Gastroesophageal sphincter (tissue), 4 donors: ENCODE results near the gene GSTM1. TPM values are rescaled to one million over a fixed set of nuclear protein-coding genes. Genes with fewer than 3 reads are reported as not detected.

Experiments used
- ATAC-seq: fragments of 150-250 bp; one replicate; pipeline ENCODE4 v1.9.1; 2016; ENCODE audit warnings: mild to moderate bottlenecking, moderate library complexity
- H3K27ac ChIP-seq, 4 donors: fragments of 200-600 bp; sonication (generic) in 3 of 4; 1 replicate in 3 of 4; 2 replicates in 1 of 4; pipeline ENCODE4 v1.5.1; 2016 to 2019
- H3K27me3 ChIP-seq: fragments of 200-600 bp; sonication (generic); one replicate; pipeline ENCODE4 v1.5.1; 2019
- H3K36me3 ChIP-seq, 2 donors: fragments of 200-600 bp; sonication (generic); one replicate each; pipeline ENCODE4 v1.5.1; 2019; ENCODE audit warnings: control low read depth in 1 of 2
- H3K4me1 ChIP-seq, 3 donors: fragments of 200-600 bp; sonication (generic); 1 replicate in 2 of 3; 2 replicates in 1 of 3; pipeline ENCODE4 v1.5.1; 2016 to 2019; ENCODE audit warnings: control low read depth in 2 of 3
- H3K4me3 ChIP-seq, 2 donors: fragments of 200-600 bp; sonication (generic); one replicate each; pipeline ENCODE4 v1.5.1; 2019; ENCODE audit warnings: mild to moderate bottlenecking in 1 of 2, moderate library complexity in 1 of 2
- H3K9me3 ChIP-seq, 3 donors: fragments of 200-600 bp; sonication (generic); one replicate each; pipeline ENCODE4 v1.5.1; 2017 to 2019; ENCODE audit warnings: control low read depth in 2 of 3
- EP300 ChIP-seq: sonication (generic); formaldehyde crosslinking; IDR thresholded peaks from one replicate; pipeline ENCODE4 v1.6.1; 2017; ENCODE audit warnings: antibody characterized with exemption, mild to moderate bottlenecking
- POLR2A ChIP-seq, 2 donors: fragments of 450-650 bp; IDR thresholded peaks; one replicate each; pipeline ENCODE4 v1.6.1; 2017; ENCODE audit warnings: antibody characterized with exemption in 2 of 2, mild to moderate bottlenecking in 2 of 2, moderate library complexity in 1 of 2
- POLR2AphosphoS5 ChIP-seq: sonication (generic); formaldehyde crosslinking; IDR thresholded peaks from one replicate; pipeline ENCODE4 v1.6.1; 2017; ENCODE audit warnings: antibody characterized with exemption
- WGBS, 2 donors: methylation state at CpG; one replicate each; pipeline ENCODE4 v1.1.5; 2018; ENCODE audit warnings: low coverage in 1 of 2; 5-methylcytosine and 5-hydroxymethylcytosine counted together
- total RNA-seq, 4 donors: library from RNA; depleted of rRNA; stranded (reverse); fragments of >200 nt; gene quantifications; one replicate each; pipeline ENCODE4 v1.1.0, GENCODE V29; 2016
- TF ChIP-seq, protein P1 (sequence below), 4 experiments: fragments of 200-600 bp in 2 of 4; fragments of 450-650 bp in 2 of 4; sonication (generic) in 1 of 4; IDR thresholded peaks; one replicate each; pipeline ENCODE4 v1.5.1; 2017 to 2019; ENCODE audit warnings: antibody characterized with exemption in 4 of 4, mild to moderate bottlenecking in 2 of 4, moderate library complexity in 2 of 4

The GSTM1 gene
- total RNA-seq, 4 donors from 2014 or later: 33.1 TPM; not detected in 3

DNA sequence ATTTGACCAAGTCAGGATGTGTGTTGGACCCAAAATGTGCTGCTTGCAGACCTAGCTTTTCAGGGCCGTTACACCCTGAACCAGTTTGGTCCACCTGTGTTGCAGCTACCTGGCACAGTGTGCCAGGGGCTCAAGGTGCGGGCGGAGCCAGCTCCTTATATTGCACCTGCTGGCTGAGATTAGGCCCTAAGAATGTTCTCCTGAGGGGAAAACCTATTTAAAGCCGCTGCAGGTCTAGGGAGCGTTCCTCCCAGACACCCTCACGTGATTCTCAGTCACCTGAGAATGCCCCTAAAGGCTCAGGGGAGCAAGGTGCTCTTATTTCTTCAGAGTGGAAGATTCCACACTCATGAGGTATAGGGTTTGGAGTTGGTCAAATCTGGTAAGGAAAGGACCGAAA, 41.3 kb downstream of the GSTM1 start:
- H3K27ac ChIP-seq: no peak overlapping the region
- H3K9me3 ChIP-seq: no peaks in the 10 kb centered on the region
- H3K27me3 ChIP-seq: no peaks in the 10 kb centered on the region
- WGBS, 2 donors: 93 to 100% methylated on average over 4 to 6 of the region's 7 CpGs
- TF ChIP-seq POLR2AphosphoS5: no peak
- TF ChIP-seq EP300: no peak
- H3K4me1 ChIP-seq: no peaks in the 10 kb centered on the region
- H3K4me3 ChIP-seq: no peak overlapping the region
- ATAC-seq: no peak
- H3K36me3 ChIP-seq: no peaks in the 10 kb centered on the region

DNA sequence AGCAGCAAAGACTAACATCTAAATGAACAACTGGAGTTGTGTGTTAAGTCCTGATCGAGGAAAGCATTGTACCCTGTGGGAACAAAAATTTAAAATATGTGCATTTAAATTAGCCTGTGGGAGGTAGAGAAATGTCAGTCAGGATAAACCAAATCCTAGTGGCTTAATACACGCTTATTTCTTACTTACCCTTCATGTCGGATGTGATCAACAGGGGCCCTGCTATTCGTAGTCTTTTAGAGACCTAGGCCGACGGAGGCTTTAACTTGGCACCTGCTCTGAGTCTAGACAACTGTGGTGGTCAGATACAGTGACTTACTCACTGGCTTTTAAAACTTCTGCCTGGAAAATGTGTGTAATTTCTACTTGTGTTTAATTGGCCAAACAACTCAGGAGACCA, 43.0 kb downstream of the GSTM1 start:
- no peak for ATAC-seq
- no peaks in the 10 kb centered on the region for H3K27me3 ChIP-seq
- no peak for TF ChIP-seq POLR2AphosphoS5
- TF ChIP-seq, protein P1, sequence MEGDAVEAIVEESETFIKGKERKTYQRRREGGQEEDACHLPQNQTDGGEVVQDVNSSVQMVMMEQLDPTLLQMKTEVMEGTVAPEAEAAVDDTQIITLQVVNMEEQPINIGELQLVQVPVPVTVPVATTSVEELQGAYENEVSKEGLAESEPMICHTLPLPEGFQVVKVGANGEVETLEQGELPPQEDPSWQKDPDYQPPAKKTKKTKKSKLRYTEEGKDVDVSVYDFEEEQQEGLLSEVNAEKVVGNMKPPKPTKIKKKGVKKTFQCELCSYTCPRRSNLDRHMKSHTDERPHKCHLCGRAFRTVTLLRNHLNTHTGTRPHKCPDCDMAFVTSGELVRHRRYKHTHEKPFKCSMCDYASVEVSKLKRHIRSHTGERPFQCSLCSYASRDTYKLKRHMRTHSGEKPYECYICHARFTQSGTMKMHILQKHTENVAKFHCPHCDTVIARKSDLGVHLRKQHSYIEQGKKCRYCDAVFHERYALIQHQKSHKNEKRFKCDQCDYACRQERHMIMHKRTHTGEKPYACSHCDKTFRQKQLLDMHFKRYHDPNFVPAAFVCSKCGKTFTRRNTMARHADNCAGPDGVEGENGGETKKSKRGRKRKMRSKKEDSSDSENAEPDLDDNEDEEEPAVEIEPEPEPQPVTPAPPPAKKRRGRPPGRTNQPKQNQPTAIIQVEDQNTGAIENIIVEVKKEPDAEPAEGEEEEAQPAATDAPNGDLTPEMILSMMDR (IDR thresholded peaks at IDR 0.05): no peak
- no peak for TF ChIP-seq EP300
- TF ChIP-seq POLR2A (IDR thresholded peaks at IDR 0.05): no peak
- H3K27ac ChIP-seq: no peak overlapping the region
- 75 to 94% methylated on average over 5 to 6 of the region's 6 CpGs for WGBS, 2 donors
- no peak overlapping the region for H3K4me3 ChIP-seq
- no peaks in the 10 kb centered on the region for H3K4me1 ChIP-seq
- H3K9me3 ChIP-seq: no peaks in the 10 kb centered on the region
- H3K36me3 ChIP-seq: peaks cover 0 to 12% of the 10 kb centered on the region in 2 donors

DNA sequence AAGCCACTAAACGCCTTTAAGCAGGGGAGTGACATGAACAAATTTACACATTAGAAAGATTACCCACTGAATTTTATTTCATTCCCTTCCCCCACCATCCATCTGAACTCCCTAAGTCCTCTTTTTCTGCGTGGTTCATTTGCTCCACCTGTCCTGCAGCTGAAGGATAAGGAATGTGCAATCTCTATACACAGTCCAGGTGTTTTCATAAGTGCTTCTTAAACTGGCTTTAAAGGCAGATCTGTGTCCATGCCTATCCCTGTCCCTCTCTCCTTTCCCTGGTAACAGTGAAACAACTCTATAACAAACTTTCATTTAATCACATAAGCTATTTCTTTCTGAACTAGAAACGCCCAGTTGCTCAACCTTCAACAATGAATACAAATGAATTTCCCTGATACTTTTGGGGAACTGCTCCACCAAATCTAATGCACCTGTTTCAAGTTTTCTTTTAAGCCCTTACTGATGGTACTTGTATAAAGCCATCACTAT, 44.8 kb downstream of the GSTM1 start:
- Histone ChIP-seq H3K36me3 (peaks cover 0 to 25% of the 10 kb centered on the region in 2 donors), H3K4me3 (no peak overlapping the region), H3K9me3 (no peaks in the 10 kb centered on the region), H3K27ac (no peak overlapping the region), H3K4me1 (no peaks in the 10 kb centered on the region), H3K27me3 (no peaks in the 10 kb centered on the region)
- 56 to 69% methylated on average over 2 to 3 of the region's 3 CpGs for WGBS, 2 donors
- TF ChIP-seq, protein P1 (IDR thresholded peaks at IDR 0.05): no peak
- TF ChIP-seq POLR2A (IDR thresholded peaks at IDR 0.05) (no peak), POLR2AphosphoS5 (no peak), EP300 (no peak)
- no peak for ATAC-seq

DNA sequence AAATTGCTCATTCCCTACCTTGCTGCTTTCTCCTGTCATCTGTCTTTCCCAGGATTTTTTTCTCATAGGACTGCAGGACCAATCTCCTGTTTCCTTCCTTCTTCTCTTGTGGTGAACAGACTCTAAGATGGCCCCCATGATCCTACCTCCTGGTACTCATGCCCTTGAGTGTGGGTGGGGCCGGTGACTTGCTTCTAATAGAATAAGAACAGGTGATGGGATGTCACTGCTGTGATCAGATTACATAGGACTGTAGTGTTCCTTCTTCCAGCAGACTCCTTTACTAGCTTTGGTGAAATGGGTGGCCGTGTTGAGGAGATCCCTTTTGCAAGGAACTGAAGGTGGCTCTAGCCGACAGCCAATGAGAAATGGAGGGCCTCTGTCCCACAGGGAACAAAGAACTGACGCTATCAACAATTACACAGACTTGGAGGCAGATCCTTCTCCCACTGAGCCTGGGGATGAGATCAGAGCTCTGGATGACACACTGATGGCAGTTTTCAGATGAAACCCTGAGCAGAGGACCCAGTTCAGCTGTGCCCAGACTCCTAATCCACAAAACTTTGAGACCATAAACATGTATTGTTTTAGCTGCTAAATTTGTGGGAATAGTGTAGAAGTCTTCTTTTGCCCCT, 45.7 kb downstream of the GSTM1 start:
- Histone ChIP-seq H3K27ac (no peak overlapping the region), H3K27me3 (no peaks in the 10 kb centered on the region), H3K9me3 (no peaks in the 10 kb centered on the region), H3K4me1 (no peaks in the 10 kb centered on the region), H3K36me3 (peaks cover 0 to 33% of the 10 kb centered on the region in 2 donors), H3K4me3 (no peak overlapping the region)
- TF ChIP-seq POLR2A (IDR thresholded peaks at IDR 0.05): no peak
- no peak for TF ChIP-seq EP300
- 91% methylated on average over 3 of the region's 4 CpGs; no CpG with 5 or more reads in 1 of the 2 donors for WGBS, 2 donors
- ATAC-seq: no peak

DNA sequence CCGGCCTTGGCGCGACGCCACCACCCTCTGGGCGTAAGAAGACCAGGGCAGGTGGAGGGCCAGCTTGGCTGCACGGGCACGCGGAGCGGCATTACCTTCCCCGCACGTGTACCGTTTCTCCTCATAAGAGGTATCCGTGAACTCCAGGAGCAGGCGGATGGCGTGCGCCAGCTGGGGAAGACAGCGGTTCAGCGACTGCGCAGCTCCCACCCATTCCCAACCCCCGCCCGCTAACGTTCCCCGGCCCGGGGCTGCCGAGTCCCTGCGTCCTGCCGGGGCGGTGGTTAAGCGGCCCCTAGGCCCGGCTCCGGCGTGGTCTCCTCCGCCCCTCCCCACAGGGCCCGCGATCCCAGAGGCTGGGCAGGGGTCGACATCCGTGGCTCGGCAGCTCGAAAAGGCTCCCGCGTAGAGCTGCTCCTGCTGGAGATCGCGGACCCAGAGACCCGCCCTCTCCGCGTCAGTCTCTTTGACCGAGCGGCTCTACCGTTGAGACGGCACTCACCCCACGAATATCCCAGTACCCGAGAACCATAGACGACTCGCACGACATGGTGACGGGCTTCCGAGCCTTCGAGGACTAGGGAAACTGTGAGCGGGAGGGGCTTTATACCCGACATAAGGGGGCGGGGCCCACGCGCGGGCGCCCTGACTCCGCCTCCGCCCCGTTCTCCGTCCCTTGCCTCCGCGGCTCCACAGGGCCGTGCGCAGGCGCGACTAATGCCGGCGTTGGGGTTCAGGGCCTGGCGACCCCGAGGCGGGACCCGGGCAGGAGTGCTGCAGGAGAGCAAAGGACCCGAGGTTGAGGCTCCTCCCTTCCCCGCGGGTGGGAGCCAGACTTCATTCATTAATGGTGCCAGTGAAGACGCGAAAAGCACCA, 52.4 kb downstream of the GSTM1 start:
- peak; percentile 95 for ATAC-seq
- Histone ChIP-seq H3K27ac (peak overlapping the region; percentile 47 to 86 (median 80)), H3K27me3 (no peaks in the 10 kb centered on the region), H3K9me3 (no peaks in the 10 kb centered on the region), H3K36me3 (peaks cover 0 to 25% of the 10 kb centered on the region in 2 donors), H3K4me3 (peak overlapping the region; percentile 72 to 87), H3K4me1 (peaks cover 0 to 22% (median 0%) of the 10 kb centered on the region in 3 donors)
- TF ChIP-seq POLR2AphosphoS5 (peak; percentile 92), POLR2A (IDR thresholded peaks at IDR 0.05) (peak; percentile 74 to 92), EP300 (no peak)
- TF ChIP-seq, protein P1 (IDR thresholded peaks at IDR 0.05): peak in 1 of 4 experiments; percentile 8
- WGBS, 2 donors: 0% methylated on average over 11 of the region's 86 CpGs; no CpG with 5 or more reads in 1 of the 2 donors
